ENCODE measurements around the gene ARMC8.

GRCh38 chr3:138241676-138242075, 54.6 kb downstream of the ARMC8 start:
- no peak for TF ChIP-seq POLR2A (IDR thresholded peaks at IDR 0.05; ENCODE audit: low read depth)
- TF ChIP-seq, protein P1, sequence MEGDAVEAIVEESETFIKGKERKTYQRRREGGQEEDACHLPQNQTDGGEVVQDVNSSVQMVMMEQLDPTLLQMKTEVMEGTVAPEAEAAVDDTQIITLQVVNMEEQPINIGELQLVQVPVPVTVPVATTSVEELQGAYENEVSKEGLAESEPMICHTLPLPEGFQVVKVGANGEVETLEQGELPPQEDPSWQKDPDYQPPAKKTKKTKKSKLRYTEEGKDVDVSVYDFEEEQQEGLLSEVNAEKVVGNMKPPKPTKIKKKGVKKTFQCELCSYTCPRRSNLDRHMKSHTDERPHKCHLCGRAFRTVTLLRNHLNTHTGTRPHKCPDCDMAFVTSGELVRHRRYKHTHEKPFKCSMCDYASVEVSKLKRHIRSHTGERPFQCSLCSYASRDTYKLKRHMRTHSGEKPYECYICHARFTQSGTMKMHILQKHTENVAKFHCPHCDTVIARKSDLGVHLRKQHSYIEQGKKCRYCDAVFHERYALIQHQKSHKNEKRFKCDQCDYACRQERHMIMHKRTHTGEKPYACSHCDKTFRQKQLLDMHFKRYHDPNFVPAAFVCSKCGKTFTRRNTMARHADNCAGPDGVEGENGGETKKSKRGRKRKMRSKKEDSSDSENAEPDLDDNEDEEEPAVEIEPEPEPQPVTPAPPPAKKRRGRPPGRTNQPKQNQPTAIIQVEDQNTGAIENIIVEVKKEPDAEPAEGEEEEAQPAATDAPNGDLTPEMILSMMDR (IDR thresholded peaks at IDR 0.05), result no peak
